GM21576 (cell line): ENCODE results near the gene SKIC8.

Experiments used
- ATAC-seq: cut with Tn5 transposase; IDR thresholded peaks from one replicate; pipeline ENCODE4 v1.9.1; 2021; ENCODE audit warnings: mild to moderate bottlenecking, moderate library complexity; ENCODE audit not compliant: unreplicated experiment

SKIC8 gene

GRCh38 chr15:78322243-78322642, 22.8 kb upstream of the SKIC8 start:
- ATAC-seq = no peak

GRCh38 chr15:78321786-78322185, 22.4 kb upstream of the SKIC8 start:
- ATAC-seq = no peak

GRCh38 chr15:78321041-78321570, 21.7 kb upstream of the SKIC8 start:
- no peak for ATAC-seq

- ATAC-seq = no peak
Observed at GRCh38 chr15:78320183-78320582, 20.8 kb upstream of the SKIC8 start.

- ATAC-seq = no peak
Observed at GRCh38 chr15:78319588-78319987, 20.2 kb upstream of the SKIC8 start.

GRCh38 chr15:78317145-78317836, 17.9 kb upstream of the SKIC8 start:
- no peak for ATAC-seq

- peak; percentile 72 for ATAC-seq
Observed at GRCh38 chr15:78316283-78317083, 17.1 kb upstream of the SKIC8 start.

GRCh38 chr15:78315686-78316282, 16.4 kb upstream of the SKIC8 start:
- no peak for ATAC-seq

GRCh38 chr15:78314181-78314581, 14.8 kb upstream of the SKIC8 start:
- no peak for ATAC-seq

GRCh38 chr15:78313383-78313782, 14.0 kb upstream of the SKIC8 start:
- ATAC-seq = no peak

- no peak for ATAC-seq
Observed at GRCh38 chr15:78312957-78313356, 13.5 kb upstream of the SKIC8 start.

GRCh38 chr15:78312536-78312935, 13.1 kb upstream of the SKIC8 start:
- no peak for ATAC-seq

GRCh38 chr15:78311292-78311691, 11.9 kb upstream of the SKIC8 start:
- no peak for ATAC-seq

GRCh38 chr15:78308422-78309032, 9.1 kb upstream of the SKIC8 start:
- ATAC-seq = no peak

- no peak for ATAC-seq
Observed at GRCh38 chr15:78307976-78308375, 8.6 kb upstream of the SKIC8 start.

- ATAC-seq = no peak
Observed at GRCh38 chr15:78306176-78306774, 6.9 kb upstream of the SKIC8 start.

GRCh38 chr15:78304216-78305066, 5.0 kb upstream of the SKIC8 start:
- ATAC-seq = no peak

- ATAC-seq = no peak
Observed at GRCh38 chr15:78302579-78303312, 3.3 kb upstream of the SKIC8 start.

- no peak for ATAC-seq
Observed at GRCh38 chr15:78301828-78302227, 2.4 kb upstream of the SKIC8 start.
